Measurements from ENCODE around the gene SHROOM3.

SHROOM3 gene

DNA sequence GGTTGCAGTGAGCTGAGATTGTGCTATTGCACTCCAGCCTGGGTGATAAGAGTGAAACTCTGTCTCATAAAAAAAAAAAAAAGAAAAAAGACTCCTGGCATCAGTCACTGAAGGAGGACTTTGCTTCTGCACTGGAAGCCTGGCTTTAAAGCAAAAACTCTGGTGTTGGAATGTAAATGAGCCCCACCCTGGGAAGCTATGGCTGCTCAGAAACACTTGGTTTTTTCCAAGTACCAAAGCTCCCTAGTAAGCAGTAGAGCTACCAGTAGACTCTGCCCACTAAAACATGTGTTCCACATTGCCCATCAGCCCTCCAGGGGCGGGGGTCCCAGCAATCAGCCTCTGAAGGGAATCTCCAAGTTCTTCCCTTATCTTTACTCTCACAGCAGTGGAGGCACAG lies 154.4 kb downstream of the SHROOM3 start:
- Histone ChIP-seq H3K27me3 (ENCODE audit: control insufficient read depth in 1 of 2, insufficient read depth in 2 of 2, low read length in 2 of 2) (peaks cover 0 to 2% of the 10 kb centered on the region in 2 donors), H3K36me3 (ENCODE audit: control insufficient read depth in 1 of 2, insufficient read depth in 2 of 2, low read length in 2 of 2) (no peaks in the 10 kb centered on the region), H3K4me3 (ENCODE audit: low read depth in 1 of 2, low read length in 2 of 2) (peak overlapping the region in 1 of 2 donors; percentile 27), H3K27ac (ENCODE audit: low read depth, low read length) (peak overlapping the region; percentile 24), H3K4me1 (ENCODE audit: control insufficient read depth in 1 of 2, insufficient read depth in 2 of 2, low read length in 2 of 2) (peaks cover 29 to 47% of the 10 kb centered on the region in 2 donors), H3K9ac (ENCODE audit: low read depth in 1 of 2, low read length in 2 of 2) (peak overlapping the region in 1 of 2 donors; percentile 49), H3K9me3 (ENCODE audit: control insufficient read depth in 1 of 2, low read length in 2 of 2) (no peaks in the 10 kb centered on the region)

DNA sequence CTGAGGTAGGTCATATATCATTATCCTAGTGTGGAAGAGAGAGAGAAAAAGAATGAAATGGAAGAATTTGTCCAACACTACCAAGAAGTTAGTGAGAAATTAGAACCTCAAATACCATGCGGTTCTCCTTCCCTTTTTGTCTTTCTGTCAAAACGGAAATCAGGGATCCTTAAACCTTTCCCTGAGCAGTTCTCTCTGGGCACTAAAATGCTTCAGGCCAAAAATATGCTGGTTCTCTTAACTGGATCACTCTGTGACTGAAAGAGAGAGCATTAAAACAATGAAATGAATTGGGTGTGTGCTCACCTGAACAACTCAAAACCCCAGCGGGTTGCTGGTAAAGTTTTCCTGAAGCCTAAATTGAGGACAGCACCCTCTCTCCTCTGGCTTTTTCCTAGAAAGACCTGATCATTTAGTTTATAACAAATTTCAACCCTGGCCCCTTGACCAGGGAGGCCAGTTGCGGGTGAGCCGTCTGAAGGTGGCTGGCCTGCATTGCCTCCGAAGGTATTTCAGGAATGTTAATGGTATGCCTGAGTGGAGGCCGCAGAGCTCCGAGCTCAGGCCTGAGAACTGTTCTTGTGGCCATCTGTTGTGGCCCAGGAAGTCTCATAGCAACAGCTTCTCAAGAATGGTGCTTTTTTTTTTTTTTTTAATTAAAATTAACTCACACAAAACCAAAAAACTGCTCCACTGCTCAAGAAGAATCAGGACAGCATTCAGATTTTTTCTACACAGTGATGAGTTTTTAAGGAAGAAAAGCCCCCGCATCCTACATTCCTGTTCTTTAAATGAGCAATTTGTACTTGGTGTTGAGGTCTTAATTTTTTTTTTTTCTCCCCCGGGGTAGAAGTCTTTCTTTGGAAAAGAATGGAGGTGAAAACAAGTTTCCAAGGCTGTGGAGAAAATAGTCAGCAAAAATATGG lies 155.1 kb downstream of the SHROOM3 start:
- Histone ChIP-seq H3K9me3 (ENCODE audit: control insufficient read depth in 1 of 2, low read length in 2 of 2) (no peaks in the 10 kb centered on the region), H3K27me3 (ENCODE audit: control insufficient read depth in 1 of 2, insufficient read depth in 2 of 2, low read length in 2 of 2) (peaks cover 0 to 2% of the 10 kb centered on the region in 2 donors), H3K9ac (ENCODE audit: low read depth in 1 of 2, low read length in 2 of 2) (peak overlapping the region; percentile 26 to 49), H3K36me3 (ENCODE audit: control insufficient read depth in 1 of 2, insufficient read depth in 2 of 2, low read length in 2 of 2) (no peaks in the 10 kb centered on the region), H3K4me1 (ENCODE audit: control insufficient read depth in 1 of 2, insufficient read depth in 2 of 2, low read length in 2 of 2) (peaks cover 33 to 54% of the 10 kb centered on the region in 2 donors), H3K4me3 (ENCODE audit: low read depth in 1 of 2, low read length in 2 of 2) (peak overlapping the region in 1 of 2 donors; percentile 27), H3K27ac (ENCODE audit: low read depth, low read length) (peak overlapping the region; percentile 53)

DNA sequence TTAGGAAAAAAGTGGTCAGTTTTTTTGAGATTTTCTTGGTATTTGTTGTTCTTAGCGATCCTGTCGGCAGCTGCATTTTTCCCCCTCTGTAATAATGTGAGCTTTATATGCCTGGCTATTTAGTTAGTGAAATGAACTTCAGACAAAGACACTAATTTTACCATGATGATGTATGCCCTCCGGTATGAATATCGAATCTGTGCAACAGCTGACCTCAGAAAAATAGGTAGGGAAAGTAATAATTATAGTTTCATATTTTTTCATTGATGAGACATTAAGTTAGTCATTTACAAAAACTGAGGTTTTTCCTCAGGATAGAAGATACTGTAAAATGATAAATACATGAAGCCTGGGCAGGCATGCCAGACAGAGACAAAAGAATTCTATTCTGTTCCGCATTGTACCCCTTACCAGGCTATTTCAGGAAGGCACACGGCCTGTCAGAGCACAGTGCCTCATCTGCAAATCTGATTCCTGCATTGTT lies 155.8 kb downstream of the SHROOM3 start:
- H3K4me1 ChIP-seq (ENCODE audit: control insufficient read depth in 1 of 2, insufficient read depth in 2 of 2, low read length in 2 of 2), result peaks cover 39 to 61% of the 10 kb centered on the region in 2 donors
- H3K27me3 ChIP-seq (ENCODE audit: control insufficient read depth in 1 of 2, insufficient read depth in 2 of 2, low read length in 2 of 2), result no peaks in the 10 kb centered on the region
- H3K9me3 ChIP-seq (ENCODE audit: control insufficient read depth in 1 of 2, low read length in 2 of 2), result no peaks in the 10 kb centered on the region
- no peak overlapping the region for H3K4me3 ChIP-seq (ENCODE audit: low read depth in 1 of 2, low read length in 2 of 2)
- no peak overlapping the region for H3K9ac ChIP-seq (ENCODE audit: low read depth in 1 of 2, low read length in 2 of 2)
- H3K27ac ChIP-seq (ENCODE audit: low read depth, low read length), result no peak overlapping the region
- no peaks in the 10 kb centered on the region for H3K36me3 ChIP-seq (ENCODE audit: control insufficient read depth in 1 of 2, insufficient read depth in 2 of 2, low read length in 2 of 2)

DNA sequence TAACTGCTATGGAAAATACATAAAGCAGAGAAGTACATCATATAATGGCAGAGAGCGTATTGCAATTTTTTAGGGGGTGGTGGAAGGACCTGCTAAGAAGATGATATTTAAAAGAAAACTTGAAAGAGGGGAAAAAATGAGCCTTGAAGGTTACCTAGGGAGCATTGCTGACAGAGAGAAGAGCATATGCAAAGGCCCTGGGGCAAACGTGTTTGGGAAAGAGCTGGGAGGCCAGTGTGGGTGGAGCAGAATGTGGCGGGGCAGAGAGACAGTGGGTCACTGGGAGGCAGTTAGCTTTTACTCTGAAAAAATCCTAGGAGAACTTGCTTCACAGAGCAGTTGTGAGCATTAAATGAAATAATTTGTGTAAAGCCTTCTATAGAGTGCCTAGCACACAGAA lies 157.0 kb downstream of the SHROOM3 start:
- Histone ChIP-seq H3K4me3 (ENCODE audit: low read depth in 1 of 2, low read length in 2 of 2) (no peak overlapping the region), H3K9ac (ENCODE audit: low read depth in 1 of 2, low read length in 2 of 2) (no peak overlapping the region), H3K4me1 (ENCODE audit: control insufficient read depth in 1 of 2, insufficient read depth in 2 of 2, low read length in 2 of 2) (peaks cover 51 to 73% of the 10 kb centered on the region in 2 donors), H3K27ac (ENCODE audit: low read depth, low read length) (no peak overlapping the region), H3K36me3 (ENCODE audit: control insufficient read depth in 1 of 2, insufficient read depth in 2 of 2, low read length in 2 of 2) (no peaks in the 10 kb centered on the region), H3K27me3 (ENCODE audit: control insufficient read depth in 1 of 2, insufficient read depth in 2 of 2, low read length in 2 of 2) (no peaks in the 10 kb centered on the region), H3K9me3 (ENCODE audit: control insufficient read depth in 1 of 2, low read length in 2 of 2) (no peaks in the 10 kb centered on the region)

DNA sequence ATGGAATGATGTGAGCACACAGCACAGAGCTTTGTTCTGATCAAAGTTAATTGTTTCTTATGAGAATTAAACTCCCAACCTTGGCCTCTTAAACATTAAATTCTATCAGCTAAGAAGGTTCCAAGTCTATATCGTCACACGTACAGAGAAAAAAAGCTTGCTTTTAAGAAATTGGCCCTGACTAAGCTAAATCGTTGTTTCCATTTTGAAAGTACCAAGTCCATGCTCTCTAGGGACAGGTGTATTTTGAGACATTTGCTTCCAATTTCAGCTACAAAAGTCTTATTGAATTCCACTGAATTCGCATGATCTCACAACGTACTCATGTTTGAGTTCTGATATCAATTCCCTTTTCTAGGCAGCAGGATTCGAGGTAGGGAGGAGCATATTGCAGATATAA lies 157.4 kb downstream of the SHROOM3 start:
- H3K4me3 ChIP-seq (ENCODE audit: low read depth in 1 of 2, low read length in 2 of 2), result no peak overlapping the region
- H3K9me3 ChIP-seq (ENCODE audit: control insufficient read depth in 1 of 2, low read length in 2 of 2), result no peaks in the 10 kb centered on the region
- H3K36me3 ChIP-seq (ENCODE audit: control insufficient read depth in 1 of 2, insufficient read depth in 2 of 2, low read length in 2 of 2), result no peaks in the 10 kb centered on the region
- no peak overlapping the region for H3K9ac ChIP-seq (ENCODE audit: low read depth in 1 of 2, low read length in 2 of 2)
- H3K4me1 ChIP-seq (ENCODE audit: control insufficient read depth in 1 of 2, insufficient read depth in 2 of 2, low read length in 2 of 2), result peaks cover 55 to 77% of the 10 kb centered on the region in 2 donors
- no peaks in the 10 kb centered on the region for H3K27me3 ChIP-seq (ENCODE audit: control insufficient read depth in 1 of 2, insufficient read depth in 2 of 2, low read length in 2 of 2)
- H3K27ac ChIP-seq (ENCODE audit: low read depth, low read length), result no peak overlapping the region

DNA sequence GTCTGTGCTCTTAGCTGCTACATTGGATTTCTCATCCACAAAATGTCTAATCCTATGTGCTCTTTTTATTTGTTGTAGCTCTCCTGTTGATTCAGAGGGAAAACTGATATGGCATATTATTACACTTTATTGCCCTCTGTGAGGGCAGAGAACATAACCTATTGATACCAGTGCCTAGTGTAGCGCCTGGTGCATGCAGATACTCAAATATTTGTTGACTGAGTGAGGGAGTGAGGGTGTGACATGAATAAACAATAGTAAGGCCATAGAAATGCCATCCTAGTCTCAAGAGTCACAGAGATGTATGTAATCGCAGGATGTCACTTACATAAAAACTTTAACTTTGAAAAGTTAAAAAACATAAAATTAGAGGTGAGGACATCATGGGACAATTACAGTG lies 159.1 kb downstream of the SHROOM3 start:
- no peaks in the 10 kb centered on the region for H3K9me3 ChIP-seq (ENCODE audit: control insufficient read depth in 1 of 2, low read length in 2 of 2)

DNA sequence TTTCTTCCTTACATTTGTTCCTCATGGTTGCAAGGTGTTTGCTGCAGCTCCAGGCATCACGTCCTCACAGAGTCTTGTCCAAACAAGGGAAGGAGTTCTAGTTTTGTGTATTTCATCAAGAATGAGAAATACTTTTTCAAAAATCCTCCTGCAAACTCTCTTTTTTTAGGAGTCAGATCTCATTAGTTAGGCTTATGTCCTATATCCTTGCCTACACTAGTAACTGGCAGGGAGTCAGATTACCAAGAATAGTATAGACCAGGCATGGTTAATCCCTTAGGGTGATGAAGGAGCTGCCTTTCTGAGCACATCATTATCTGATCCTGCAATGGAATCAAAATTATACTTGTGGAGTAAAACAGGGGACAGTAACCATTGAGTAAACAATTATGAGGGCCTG lies 160.4 kb downstream of the SHROOM3 start:
- no peaks in the 10 kb centered on the region for H3K27me3 ChIP-seq (ENCODE audit: control insufficient read depth in 1 of 2, insufficient read depth in 2 of 2, low read length in 2 of 2)
- H3K9ac ChIP-seq (ENCODE audit: low read depth in 1 of 2, low read length in 2 of 2), result no peak overlapping the region
- peaks cover 43 to 86% of the 10 kb centered on the region in 2 donors for H3K4me1 ChIP-seq (ENCODE audit: control insufficient read depth in 1 of 2, insufficient read depth in 2 of 2, low read length in 2 of 2)
- H3K36me3 ChIP-seq (ENCODE audit: control insufficient read depth in 1 of 2, insufficient read depth in 2 of 2, low read length in 2 of 2), result no peaks in the 10 kb centered on the region
- H3K27ac ChIP-seq (ENCODE audit: low read depth, low read length), result peak overlapping the region; percentile 30
- no peaks in the 10 kb centered on the region for H3K9me3 ChIP-seq (ENCODE audit: control insufficient read depth in 1 of 2, low read length in 2 of 2)
- no peak overlapping the region for H3K4me3 ChIP-seq (ENCODE audit: low read depth in 1 of 2, low read length in 2 of 2)

More for the DNA sequence above, 159.1 kb downstream of the SHROOM3 start:
- H3K4me1 ChIP-seq (ENCODE audit: control insufficient read depth in 1 of 2, insufficient read depth in 2 of 2, low read length in 2 of 2), result peaks cover 46 to 82% of the 10 kb centered on the region in 2 donors
- no peaks in the 10 kb centered on the region for H3K27me3 ChIP-seq (ENCODE audit: control insufficient read depth in 1 of 2, insufficient read depth in 2 of 2, low read length in 2 of 2)
- H3K9ac ChIP-seq (ENCODE audit: low read depth in 1 of 2, low read length in 2 of 2), result no peak overlapping the region
- H3K36me3 ChIP-seq (ENCODE audit: control insufficient read depth in 1 of 2, insufficient read depth in 2 of 2, low read length in 2 of 2), result no peaks in the 10 kb centered on the region
- peak overlapping the region in 1 of 2 donors; percentile 16 for H3K4me3 ChIP-seq (ENCODE audit: low read depth in 1 of 2, low read length in 2 of 2)
- H3K27ac ChIP-seq (ENCODE audit: low read depth, low read length), result peak overlapping the region; percentile 27

DNA sequence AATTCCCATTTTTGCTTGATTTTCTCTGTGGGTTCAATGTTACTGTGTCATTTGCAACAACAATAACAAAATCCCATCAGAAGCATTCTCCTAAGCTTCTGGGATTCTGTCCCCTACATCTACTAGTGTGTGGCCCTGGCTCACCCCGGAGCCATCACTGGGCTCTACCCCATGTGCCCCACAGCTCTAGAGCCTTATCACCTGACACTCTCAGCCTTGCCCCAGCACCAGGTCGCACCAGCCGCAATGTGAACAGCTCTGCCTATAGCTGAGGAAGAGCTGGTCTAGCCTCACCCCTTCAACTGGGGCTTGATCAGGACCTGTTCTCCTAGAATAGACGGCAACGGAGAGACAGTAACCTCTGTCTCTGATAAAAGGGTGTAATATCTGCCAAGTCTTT lies 161.7 kb downstream of the SHROOM3 start:
- Histone ChIP-seq H3K4me1 (ENCODE audit: control insufficient read depth in 1 of 2, insufficient read depth in 2 of 2, low read length in 2 of 2) (peaks cover 45 to 84% of the 10 kb centered on the region in 2 donors), H3K27me3 (ENCODE audit: control insufficient read depth in 1 of 2, insufficient read depth in 2 of 2, low read length in 2 of 2) (no peaks in the 10 kb centered on the region), H3K27ac (ENCODE audit: low read depth, low read length) (peak overlapping the region; percentile 34), H3K9me3 (ENCODE audit: control insufficient read depth in 1 of 2, low read length in 2 of 2) (no peaks in the 10 kb centered on the region), H3K4me3 (ENCODE audit: low read depth in 1 of 2, low read length in 2 of 2) (no peak overlapping the region), H3K9ac (ENCODE audit: low read depth in 1 of 2, low read length in 2 of 2) (peak overlapping the region in 1 of 2 donors; percentile 33), H3K36me3 (ENCODE audit: control insufficient read depth in 1 of 2, insufficient read depth in 2 of 2, low read length in 2 of 2) (no peaks in the 10 kb centered on the region)

DNA sequence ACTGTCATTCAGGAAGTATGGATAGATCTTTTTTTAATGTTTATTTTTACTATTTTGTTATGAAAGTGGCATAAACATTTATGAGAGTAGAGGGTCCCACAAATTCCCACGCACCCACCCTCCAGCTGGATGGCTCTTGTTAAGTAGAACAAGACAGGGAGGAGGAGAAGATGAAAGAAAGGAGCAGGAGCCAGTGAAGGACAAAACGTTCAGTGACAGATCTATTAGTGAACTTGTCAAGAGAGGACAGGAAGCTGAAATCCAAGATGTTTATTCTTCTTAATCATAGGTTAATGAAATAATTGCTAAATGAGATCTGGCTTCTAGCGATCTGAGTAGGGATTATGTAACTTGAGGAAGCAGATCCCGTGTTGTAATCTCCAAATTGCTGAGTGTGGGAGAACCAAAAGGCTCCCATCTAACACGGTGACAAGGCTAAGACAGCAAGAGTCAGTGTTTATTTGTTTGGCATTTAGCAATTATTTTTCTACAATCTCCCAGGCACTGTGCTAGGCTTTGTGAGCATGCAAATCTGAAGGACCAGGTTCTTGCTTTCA lies 162.5 kb downstream of the SHROOM3 start:
- Histone ChIP-seq H3K9me3 (ENCODE audit: control insufficient read depth in 1 of 2, low read length in 2 of 2) (no peaks in the 10 kb centered on the region), H3K27me3 (ENCODE audit: control insufficient read depth in 1 of 2, insufficient read depth in 2 of 2, low read length in 2 of 2) (no peaks in the 10 kb centered on the region), H3K9ac (ENCODE audit: low read depth in 1 of 2, low read length in 2 of 2) (no peak overlapping the region), H3K4me1 (ENCODE audit: control insufficient read depth in 1 of 2, insufficient read depth in 2 of 2, low read length in 2 of 2) (peaks cover 45 to 86% of the 10 kb centered on the region in 2 donors), H3K27ac (ENCODE audit: low read depth, low read length) (no peak overlapping the region), H3K4me3 (ENCODE audit: low read depth in 1 of 2, low read length in 2 of 2) (no peak overlapping the region), H3K36me3 (ENCODE audit: control insufficient read depth in 1 of 2, insufficient read depth in 2 of 2, low read length in 2 of 2) (no peaks in the 10 kb centered on the region)

DNA sequence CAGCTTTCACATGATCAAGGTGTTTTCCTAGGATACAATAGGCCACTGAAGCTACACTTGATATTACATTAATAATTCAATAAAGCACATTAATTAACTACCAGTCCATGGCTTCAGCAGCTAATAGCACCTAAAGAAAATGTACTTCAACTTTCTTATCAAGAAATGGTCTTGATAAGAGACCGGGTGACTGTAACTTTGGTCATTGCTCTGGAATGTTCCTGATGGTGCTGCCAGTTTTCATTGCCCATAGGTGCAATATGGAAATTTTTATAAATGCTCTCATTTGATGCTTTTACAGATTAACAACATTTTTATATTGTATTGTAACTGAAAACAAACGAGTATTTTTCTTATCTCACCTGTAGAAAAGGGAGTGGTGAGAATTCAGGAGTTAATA lies 165.4 kb downstream of the SHROOM3 start:
- Histone ChIP-seq H3K36me3 (ENCODE audit: control insufficient read depth in 1 of 2, insufficient read depth in 2 of 2, low read length in 2 of 2) (no peaks in the 10 kb centered on the region), H3K4me1 (ENCODE audit: control insufficient read depth in 1 of 2, insufficient read depth in 2 of 2, low read length in 2 of 2) (peaks cover 39 to 72% of the 10 kb centered on the region in 2 donors), H3K27ac (ENCODE audit: low read depth, low read length) (no peak overlapping the region), H3K4me3 (ENCODE audit: low read depth in 1 of 2, low read length in 2 of 2) (no peak overlapping the region), H3K9ac (ENCODE audit: low read depth in 1 of 2, low read length in 2 of 2) (no peak overlapping the region), H3K9me3 (ENCODE audit: control insufficient read depth in 1 of 2, low read length in 2 of 2) (no peaks in the 10 kb centered on the region), H3K27me3 (ENCODE audit: control insufficient read depth in 1 of 2, insufficient read depth in 2 of 2, low read length in 2 of 2) (no peaks in the 10 kb centered on the region)

Measured in duodenal mucosa (tissue), 2 donors.